K562 (cell line): ENCODE data around the gene GCN1. TPM values are rescaled to one million over a fixed set of nuclear protein-coding genes. Genes with fewer than 3 reads are reported as not detected.

Experiments used
- BRF2 ChIP-seq: IDR thresholded peaks from 3 replicates; pipeline ENCODE4 v1.6.1; 2011; ENCODE audit warnings: borderline replicate concordance, mild to moderate bottlenecking; ENCODE audit not compliant: insufficient read length, insufficient read depth
- CBFA2T3 ChIP-seq: fragments of 450-650 bp; IDR thresholded peaks from 2 replicates; pipeline ENCODE4 v1.6.1; 2017
- FOS ChIP-seq: IDR thresholded peaks from 3 replicates; pipeline ENCODE4 v1.6.1; 2011; ENCODE audit not compliant: insufficient read length; ENCODE audit errors: extremely low read depth
- FOSL1 ChIP-seq: fragments of 200-800 bp; sonication (Bioruptor generic); conservative IDR thresholded peaks from 2 replicates; pipeline ENCODE4 v1.6.1; 2016; ENCODE audit warnings: missing genetic modification characterization, missing compliant biosample characterization
- HINFP ChIP-seq: fragments of 450-650 bp; conservative IDR thresholded peaks from 2 replicates; pipeline ENCODE4 v1.6.1; 2016; ENCODE audit warnings: missing genetic modification characterization, low read depth, mild to moderate bottlenecking, control low read depth, missing compliant biosample characterization
- MEIS2 ChIP-seq: fragments of 450-650 bp; IDR thresholded peaks from 2 replicates; pipeline ENCODE4 v1.6.1; 2014; ENCODE audit warnings: mild to moderate bottlenecking; ENCODE audit not compliant: partially characterized antibody
- NFE2L1 ChIP-seq: fragments of 450-650 bp; IDR thresholded peaks from 2 replicates; pipeline ENCODE4 v1.6.1; 2016; ENCODE audit warnings: missing genetic modification characterization, low read depth, mild to moderate bottlenecking, missing compliant biosample characterization, moderate library complexity, borderline replicate concordance
- NR1H2 ChIP-seq: sonication (generic); formaldehyde crosslinking; IDR thresholded peaks from 2 replicates; pipeline ENCODE4 v1.4.0; 2020; ENCODE audit warnings: mild to moderate bottlenecking, missing genetic modification reagents
- PHF20 ChIP-seq: fragments of 450-650 bp; IDR thresholded peaks from 2 replicates; pipeline ENCODE4 v1.6.1; 2018; ENCODE audit not compliant: partially characterized antibody
- SMAD3 ChIP-seq: fragments of 450-650 bp; formaldehyde crosslinking; conservative IDR thresholded peaks from 2 replicates; pipeline ENCODE4 v1.4.0; 2020; ENCODE audit warnings: mild to moderate bottlenecking
- SNRNP70 ChIP-seq: fragments of 200-400 bp; formaldehyde crosslinking; optimal IDR thresholded peaks from 2 replicates; pipeline ENCODE3; 2017; ENCODE audit warnings: low read depth, low read length
- TSHZ1 ChIP-seq: fragments of 250-450 bp; sonication (Bioruptor Pico); IDR thresholded peaks from 2 replicates; pipeline ENCODE4 v1.4.0; 2020; ENCODE audit warnings: mild to moderate bottlenecking, moderate library complexity
- ZNF134 ChIP-seq: fragments of 250-450 bp; sonication (Bioruptor Pico); conservative IDR thresholded peaks from 2 replicates; pipeline ENCODE4 v1.4.0; 2020
- ZNF165 ChIP-seq: fragments of 250-450 bp; sonication (Bioruptor Pico); IDR thresholded peaks from 2 replicates; pipeline ENCODE4 v1.4.0; 2020; ENCODE audit warnings: borderline replicate concordance
- ZNF518B ChIP-seq: fragments of 250-450 bp; sonication (Bioruptor Pico); IDR thresholded peaks from 2 replicates; pipeline ENCODE4 v1.5.0; 2021; ENCODE audit warnings: mild to moderate bottlenecking, moderate library complexity
- ZNF583 ChIP-seq: fragments of 250-450 bp; sonication (Bioruptor Pico); IDR thresholded peaks from 2 replicates; pipeline ENCODE4 v1.4.0; 2020
- ZNF644 ChIP-seq: fragments of 200-800 bp; sonication (Bioruptor generic); IDR thresholded peaks from 2 replicates; pipeline ENCODE4 v1.6.1; 2016; ENCODE audit warnings: low read depth, missing genetic modification characterization, missing compliant biosample characterization
- ZNF780A ChIP-seq: fragments of 250-450 bp; sonication (Bioruptor Pico); IDR thresholded peaks from 2 replicates; pipeline ENCODE4 v1.5.0; 2021; ENCODE audit warnings: mild to moderate bottlenecking
- polyA plus RNA-seq, 8 experiments: library from polyadenylated mRNA; depleted of rRNA in 4 of 8; stranded (reverse) in 5 of 8; unstranded in 3 of 8; fragments of >200 nt; fragmentation: Nextera tagmentation in 2 of 8; fragmentation: Illumina TruSeq in 1 of 8; extraction: Ambion mirVana in 2 of 8; extraction: Trizol in 1 of 8; gene quantifications; 2 replicates each; pipeline versions ENCODE4 v1.2.1 to v1.2.3, GENCODE V29; 2011 to 2014; ENCODE audit warnings: inconsistent platforms in 1 of 8, missing spikeins in 1 of 8
- total RNA-seq, 7 experiments: library from RNA; depleted of rRNA in 6 of 7; stranded (reverse); fragments of >200 nt in 6 of 7; fragmentation: Illumina TruSeq in 2 of 7; extraction: Trizol in 2 of 7; gene quantifications; 2 replicates each; pipeline versions ENCODE4 v1.2.1 to v1.2.3, GENCODE V29; 2011 to 2021; ENCODE audit warnings: low replicate concordance in 1 of 7

Gene GCN1
- total and polyA plus RNA-seq, 9 of the 15 experiments (the other 6 are each of a cell fraction or from before 2014, with no cell fraction given) = 11.9 to 190 (median 51.7) TPM

- TF ChIP-seq ZNF780A = no peak
- TF ChIP-seq CBFA2T3 = peak; percentile 43
- peak; percentile 42 for TF ChIP-seq MEIS2
- TF ChIP-seq FOSL1 (tag) = peak; percentile 43
- TF ChIP-seq HINFP (tag) = no peak
- no peak for TF ChIP-seq ZNF165 (CRISPR knock-in tag)
- no peak for TF ChIP-seq ZNF644 (tag)
- no peak for TF ChIP-seq SNRNP70
- TF ChIP-seq NR1H2 (CRISPR knock-in tag) = 0 out of 2 replicates have a peak, but pooled peaks have one; percentile 39
- no peak for TF ChIP-seq BRF2
- TF ChIP-seq FOS = no peak
- TF ChIP-seq TSHZ1 = no peak
- no peak for TF ChIP-seq SMAD3
- no peak for TF ChIP-seq ZNF134 (CRISPR knock-in tag)
- TF ChIP-seq PHF20 = peak; percentile 53
- TF ChIP-seq NFE2L1 (tag) = no peak
- no peak for TF ChIP-seq ZNF583 (CRISPR knock-in tag)
- no peak for TF ChIP-seq ZNF518B
These were observed 107.5 kb downstream of the GCN1 start (continued) for GRCh38 chr12:120086801-120087621.
